A549 (cell line): ENCODE results near the gene KCNMA1. TPM values are rescaled to one million over a fixed set of nuclear protein-coding genes. Genes with fewer than 3 reads are reported as not detected.

Experiments
- ATAC-seq, 2 experiments: fragments of 200-7000 bp in 1 of 2; fragments of >200 bp in 1 of 2; cut with Nextera tagmentation in 1 of 2; cut with Tn5 transposase in 1 of 2; 3 replicates each; pipeline versions ENCODE4 v1.8.0 to v1.9.1; 2018 to 2020; ENCODE audit warnings: mild to moderate bottlenecking in 1 of 2, moderate library complexity in 1 of 2
- CTCF ChIA-PET: fragments of 300-600 bp; sonication (Branson Sonifier 250); formaldehyde crosslinking; extraction: SDS; loops from one replicate; lab custom pipeline; 2021; ENCODE audit warnings: antibody characterized with exemption, inconsistent platforms; lab: Yijun Ruan, JAX
- POLR2A ChIA-PET: fragments of 350-600 bp; formaldehyde crosslinking; extraction: SDS; loops from one replicate; lab custom pipeline; 2021; ENCODE audit warnings: antibody characterized with exemption, inconsistent platforms; lab: Yijun Ruan, JAX
- DNase-seq, 2 experiments: peaks; one replicate each; pipeline versions ENCODE4 v3.0.0 to v3.0.0-alpha.2; 2011 to 2016; ENCODE audit warnings: low read depth in 1 of 2, low spot score in 1 of 2
- FAIRE-seq: peaks from 2 replicates; lab custom pipeline; 2011; peaks lifted over from hg19 to GRCh38; lab: Jason Lieb, UNC
- H3K27ac ChIP-seq, 2 experiments: fragments of >200 bp; sonication (Bioruptor Twin); formaldehyde crosslinking; 3 replicates each; pipeline ENCODE4 v1.5.1; 2016 to 2017
- H3K4me1 ChIP-seq: fragments of >200 bp; sonication (Bioruptor Twin); formaldehyde crosslinking; 3 replicates; pipeline ENCODE4 v1.6.1; 2016
- H3K4me2 ChIP-seq: fragments of >200 bp; sonication (Bioruptor Twin); formaldehyde crosslinking; 3 replicates; pipeline ENCODE4 v1.6.1; 2016
- H3K4me3 ChIP-seq: fragments of >200 bp; sonication (Bioruptor Twin); formaldehyde crosslinking; 3 replicates; pipeline ENCODE4 v1.5.1; 2016
- H3K9me3 ChIP-seq: fragments of >200 bp; sonication (Bioruptor Twin); formaldehyde crosslinking; 3 replicates; pipeline ENCODE4 v1.6.1; 2016
- ELK1 ChIP-seq: fragments of 150-350 bp; IDR thresholded peaks from 2 replicates; pipeline ENCODE4 v1.6.1; 2014; ENCODE audit warnings: low read depth, mild to moderate bottlenecking, low read length
- EP300 ChIP-seq, 2 experiments: fragments of >200 bp; sonication (Bioruptor Twin); formaldehyde crosslinking; IDR thresholded peaks; 2 replicates in 1 of 2; 3 replicates in 1 of 2; pipeline ENCODE4 v1.6.1; 2016 to 2017
- ESRRA ChIP-seq: fragments of 150-350 bp; IDR thresholded peaks from 2 replicates; pipeline ENCODE4 v1.6.1; 2014; ENCODE audit warnings: mild to moderate bottlenecking, low read length, borderline replicate concordance
- FOXS1 ChIP-seq: fragments of 250-450 bp; sonication (Bioruptor Pico); IDR thresholded peaks from 2 replicates; pipeline ENCODE4 v1.5.0; 2020; ENCODE audit warnings: mild to moderate bottlenecking, moderate library complexity
- HOXB13 ChIP-seq: fragments of 250-450 bp; sonication (Bioruptor Pico); IDR thresholded peaks from 2 replicates; pipeline ENCODE4 v1.5.0; 2020; ENCODE audit warnings: low read depth, mild to moderate bottlenecking, moderate library complexity
- JUNB ChIP-seq: fragments of >200 bp; sonication (Bioruptor Twin); formaldehyde crosslinking; IDR thresholded peaks from 2 replicates; pipeline ENCODE4 v1.6.1; 2016
- KDM5A ChIP-seq: fragments of 200-600 bp; sonication (generic); IDR thresholded peaks from 2 replicates; pipeline ENCODE4 v1.6.1; 2016; ENCODE audit warnings: antibody characterized with exemption, mild to moderate bottlenecking
- MYC ChIP-seq: IDR thresholded peaks from 2 replicates; pipeline ENCODE4 v1.6.1; 2012; ENCODE audit warnings: mild to moderate bottlenecking, inconsistent platforms, low read length, improper control_type of control experiment, borderline replicate concordance
- NR3C1 ChIP-seq: fragments of >200 bp; sonication (Bioruptor Twin); formaldehyde crosslinking; IDR thresholded peaks from 3 replicates; pipeline ENCODE4 v1.6.1; 2017
- POLR2AphosphoS2 ChIP-seq: conservative IDR thresholded peaks from 2 replicates; pipeline ENCODE4 v1.6.1; 2012; ENCODE audit warnings: low read length, improper control_type of control experiment, inconsistent platforms
- RAD21 ChIP-seq, 2 experiments: fragments of >200 bp in 1 of 2; sonication (Bioruptor Twin) in 1 of 2; formaldehyde crosslinking in 1 of 2; IDR thresholded peaks in 1 of 2; conservative IDR thresholded peaks in 1 of 2; 2 replicates in 1 of 2; 3 replicates in 1 of 2; pipeline ENCODE4 v1.6.1; 2012 to 2018; ENCODE audit warnings: inconsistent platforms in 1 of 2
- RARB ChIP-seq: fragments of 250-450 bp; sonication (Bioruptor Pico); IDR thresholded peaks from 2 replicates; pipeline ENCODE4 v1.8.0; 2021; ENCODE audit warnings: mild to moderate bottlenecking, moderate library complexity
- RCOR1 ChIP-seq: fragments of 150-350 bp; IDR thresholded peaks from 2 replicates; pipeline ENCODE4 v1.6.1; 2014; ENCODE audit warnings: antibody characterized with exemption, low read length, low read depth
- RFX5 ChIP-seq: fragments of 450-650 bp; IDR thresholded peaks from 2 replicates; pipeline ENCODE4 v1.7.1; 2014; ENCODE audit warnings: antibody characterized with exemption, mild to moderate bottlenecking, moderate library complexity
- RNF2 ChIP-seq: fragments of 200-600 bp; sonication (generic); IDR thresholded peaks from 2 replicates; pipeline ENCODE4 v1.6.1; 2016; ENCODE audit warnings: low read depth, mild to moderate bottlenecking, antibody characterized with exemption, moderate library complexity, borderline replicate concordance
- TP53 ChIP-seq: fragments of 250-450 bp; sonication (Bioruptor Pico); IDR thresholded peaks from 2 replicates; pipeline ENCODE4 v1.5.0; 2021; ENCODE audit warnings: mild to moderate bottlenecking, moderate library complexity
- ZC3H11A ChIP-seq: fragments of 450-650 bp; IDR thresholded peaks from 2 replicates; pipeline ENCODE4 v1.6.1; 2014; ENCODE audit warnings: antibody characterized with exemption, mild to moderate bottlenecking
- ZFP36 ChIP-seq: fragments of 450-650 bp; IDR thresholded peaks from 2 replicates; pipeline ENCODE4 v1.6.1; 2014; ENCODE audit warnings: borderline replicate concordance; ENCODE audit not compliant: partially characterized antibody
- WGBS: methylation state at CpG from one replicate; pipeline ENCODE4 v1.1.6; 2017; ENCODE audit errors: missing lambda C conversion rate; 5-methylcytosine and 5-hydroxymethylcytosine counted together
- polyA plus RNA-seq, 4 experiments: library from polyadenylated mRNA; depleted of rRNA in 3 of 4; stranded (reverse); fragments of >200 nt; fragmentation: RNase III in 1 of 4; extraction: RNeasy Plus Mini Kit Qiagen cat#74134 plus additional on column Dnase treatment in 1 of 4; gene quantifications; 2 replicates in 3 of 4; 3 replicates in 1 of 4; pipeline ENCODE4 v1.2.3, GENCODE V29; 2011 to 2017
- TF ChIP-seq, protein P1 (sequence below): fragments of 250-450 bp; sonication (Bioruptor Pico); IDR thresholded peaks from 2 replicates; pipeline ENCODE4 v1.5.0; 2020; ENCODE audit warnings: low read depth, mild to moderate bottlenecking, moderate library complexity
- TF ChIP-seq, protein P2 (sequence below): IDR thresholded peaks from 2 replicates; pipeline ENCODE4 v1.6.1; 2012

The KCNMA1 gene
- polyA plus RNA-seq, 2 of the 4 experiments (the other 2 are of a cell fraction): 14.9 to 30.6 TPM

DNA sequence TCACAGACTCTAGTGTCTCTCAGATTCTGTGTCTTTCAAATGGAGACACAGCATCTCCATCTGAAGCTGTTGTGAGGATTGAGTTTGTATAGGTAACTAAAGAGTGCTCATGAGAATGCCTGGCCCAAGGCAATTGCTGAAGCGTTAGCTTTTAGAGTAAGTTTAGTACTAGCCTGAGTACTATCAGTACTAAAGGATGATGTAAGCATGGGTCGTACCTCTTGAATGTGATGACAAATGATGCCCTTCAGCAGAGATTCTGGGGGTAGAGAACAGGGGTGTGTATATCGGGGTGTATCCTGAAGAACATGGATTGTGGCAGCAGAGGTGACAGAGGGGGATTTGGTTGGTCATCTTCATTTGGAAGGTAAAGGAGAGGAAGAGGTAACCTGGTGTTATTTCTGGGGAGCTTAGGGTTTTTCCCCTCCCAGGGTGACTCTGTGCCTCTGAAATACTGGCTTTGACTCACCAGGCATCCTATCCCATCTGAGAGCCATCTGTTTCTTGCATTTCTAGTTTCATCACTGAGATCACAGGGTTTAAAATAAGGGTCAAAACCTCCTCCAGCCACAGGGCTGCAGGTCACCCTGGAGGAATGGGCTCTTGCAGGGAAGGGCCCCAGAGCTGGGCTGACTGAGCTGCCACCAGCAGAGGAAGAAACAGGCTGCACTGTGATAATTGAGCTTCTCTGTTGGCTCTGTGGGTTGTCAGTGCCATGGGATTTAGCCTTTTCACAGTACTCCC is 756.0 kb downstream of the KCNMA1 start:
- no peak overlapping the region for H3K4me2 ChIP-seq
- DNase-seq (no peak), ATAC-seq (no peak), FAIRE-seq (no peak)
- H3K9me3 ChIP-seq: no peaks in the 10 kb centered on the region
- H3K4me1 ChIP-seq: no peaks in the 10 kb centered on the region
- POLR2A ChIA-PET: no interaction called here
- WGBS: 34% methylated on average over 3 of the region's 3 CpGs
- CTCF ChIA-PET: interaction anchor here (2.0 kb wide), 1 partner anchor 13 kb away, joined by 7 read pairs; no protein-coding TSS in a partner anchor
- TF ChIP-seq MYC: no peak
- TF ChIP-seq POLR2AphosphoS2: no peak
- TF ChIP-seq TP53 (CRISPR knock-in tag): no peak
- TF ChIP-seq ELK1: no peak
- no peak for TF ChIP-seq RNF2
- no peak for TF ChIP-seq RFX5
- H3K27ac ChIP-seq: no peak overlapping the region
- H3K4me3 ChIP-seq: no peak overlapping the region

GRCh38 chr10:76880931-76881330 is 756.7 kb downstream of the KCNMA1 start:
- Histone ChIP-seq H3K9me3 (no peaks in the 10 kb centered on the region), H3K4me1 (no peaks in the 10 kb centered on the region), H3K4me2 (no peak overlapping the region), H3K4me3 (no peak overlapping the region), H3K27ac (no peak overlapping the region)
- ChIA-PET POLR2A (no interaction called here), CTCF (interaction anchor here (2.0 kb wide), 1 partner anchor 12 kb away, joined by 7 read pairs; no protein-coding TSS in a partner anchor)
- DNase-seq (no peak), ATAC-seq (no peak), FAIRE-seq (no peak)
- TF ChIP-seq, protein P1, sequence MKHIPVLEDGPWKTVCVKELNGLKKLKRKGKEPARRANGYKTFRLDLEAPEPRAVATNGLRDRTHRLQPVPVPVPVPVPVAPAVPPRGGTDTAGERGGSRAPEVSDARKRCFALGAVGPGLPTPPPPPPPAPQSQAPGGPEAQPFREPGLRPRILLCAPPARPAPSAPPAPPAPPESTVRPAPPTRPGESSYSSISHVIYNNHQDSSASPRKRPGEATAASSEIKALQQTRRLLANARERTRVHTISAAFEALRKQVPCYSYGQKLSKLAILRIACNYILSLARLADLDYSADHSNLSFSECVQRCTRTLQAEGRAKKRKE: no peak
- no peak for TF ChIP-seq KDM5A
- no peak for TF ChIP-seq ZC3H11A
- no peak for TF ChIP-seq RAD21 (conservative IDR thresholded peaks at IDR 0.05 in 1 of 2, IDR thresholded peaks at IDR 0.05 in 1 of 2)
- no peak for TF ChIP-seq JUNB
- no peak for TF ChIP-seq NR3C1
- TF ChIP-seq HOXB13: no peak
- TF ChIP-seq ZFP36: no peak
- no peak for TF ChIP-seq RARB (CRISPR knock-in tag)
- TF ChIP-seq EP300 (IDR thresholded peaks at IDR 0.05): no peak
- TF ChIP-seq, protein P2, sequence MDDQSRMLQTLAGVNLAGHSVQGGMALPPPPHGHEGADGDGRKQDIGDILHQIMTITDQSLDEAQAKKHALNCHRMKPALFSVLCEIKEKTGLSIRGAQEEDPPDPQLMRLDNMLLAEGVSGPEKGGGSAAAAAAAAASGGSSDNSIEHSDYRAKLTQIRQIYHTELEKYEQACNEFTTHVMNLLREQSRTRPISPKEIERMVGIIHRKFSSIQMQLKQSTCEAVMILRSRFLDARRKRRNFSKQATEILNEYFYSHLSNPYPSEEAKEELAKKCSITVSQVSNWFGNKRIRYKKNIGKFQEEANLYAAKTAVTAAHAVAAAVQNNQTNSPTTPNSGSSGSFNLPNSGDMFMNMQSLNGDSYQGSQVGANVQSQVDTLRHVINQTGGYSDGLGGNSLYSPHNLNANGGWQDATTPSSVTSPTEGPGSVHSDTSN: no peak
- TF ChIP-seq FOXS1 (CRISPR knock-in tag): no peak
- TF ChIP-seq RCOR1: no peak
- no peak for TF ChIP-seq ESRRA
- 57% methylated on average over 4 of the region's 4 CpGs for WGBS
